ENCODE results near the gene WHRN.

The WHRN gene

GRCh38 chr9:114401344-114401743, 103.9 kb downstream of the WHRN start:
- DNase-seq (ENCODE audit: low read depth in 2 of 3, low spot score in 2 of 3): no peak

- no peak for DNase-seq (ENCODE audit: low read depth in 2 of 3, low spot score in 2 of 3)
Measured at GRCh38 chr9:114400772-114401171, 104.5 kb downstream of the WHRN start.

DNA sequence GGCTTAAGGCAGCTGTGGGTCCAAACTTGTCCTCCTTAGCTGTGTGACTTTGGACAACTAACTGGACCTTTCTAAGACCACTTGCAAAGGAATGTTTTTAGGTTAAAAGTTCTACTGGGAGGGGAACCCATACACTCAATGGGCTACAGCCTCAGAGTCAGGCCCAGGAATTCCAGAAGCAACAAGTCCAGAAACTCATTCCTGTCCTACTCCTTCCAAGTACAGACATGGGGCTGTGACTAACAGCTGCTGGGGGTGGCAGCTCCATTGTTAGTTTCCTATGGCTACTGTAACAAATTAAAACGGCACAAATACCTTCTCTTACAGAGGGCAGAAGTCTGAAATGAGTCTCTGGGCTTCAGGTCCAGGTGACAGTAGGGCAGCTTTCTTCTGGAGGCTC, 105.1 kb downstream of the WHRN start:
- no peak for DNase-seq (ENCODE audit: low read depth in 2 of 3, low spot score in 2 of 3)

GRCh38 chr9:114399381-114399780, 105.9 kb downstream of the WHRN start:
- no peak for DNase-seq (ENCODE audit: low read depth in 2 of 3, low spot score in 2 of 3)

GRCh38 chr9:114397848-114398605, 107.2 kb downstream of the WHRN start:
- peak; percentile 89 to 96 (median 91) for DNase-seq (ENCODE audit: low read depth in 2 of 3, low spot score in 2 of 3)

- no peak for DNase-seq (ENCODE audit: low read depth in 2 of 3, low spot score in 2 of 3)
Measured at GRCh38 chr9:114397219-114397847, 107.9 kb downstream of the WHRN start.

- no peak for DNase-seq (ENCODE audit: low read depth in 2 of 3, low spot score in 2 of 3)
Measured at GRCh38 chr9:114396558-114397218, 108.6 kb downstream of the WHRN start.

DNA sequence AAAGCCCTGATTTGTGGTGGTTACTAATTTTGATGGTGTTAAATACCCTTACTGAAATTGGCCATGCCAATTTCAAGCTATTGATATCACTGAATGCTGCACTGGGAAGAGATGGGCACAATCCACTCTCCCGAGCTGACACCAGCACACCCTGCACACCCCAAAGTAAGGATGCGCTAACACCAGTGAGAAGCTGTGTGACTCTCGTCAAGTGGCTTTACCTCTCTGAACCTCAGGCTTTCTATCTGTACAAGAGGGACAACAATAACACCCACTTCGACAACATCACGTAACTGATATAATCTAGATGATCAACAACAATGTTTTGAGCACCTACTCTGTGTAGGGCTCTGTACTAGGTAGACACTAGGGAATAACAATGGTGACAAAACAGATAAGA, 109.5 kb downstream of the WHRN start:
- DNase-seq (ENCODE audit: low read depth in 2 of 3, low spot score in 2 of 3): no peak

- no peak for DNase-seq (ENCODE audit: low read depth in 2 of 3, low spot score in 2 of 3)
Measured at GRCh38 chr9:114395334-114395617, 110.0 kb downstream of the WHRN start.

- no peak for DNase-seq (ENCODE audit: low read depth in 2 of 3, low spot score in 2 of 3)
Measured at GRCh38 chr9:114394523-114395333, 110.5 kb downstream of the WHRN start.

DNA sequence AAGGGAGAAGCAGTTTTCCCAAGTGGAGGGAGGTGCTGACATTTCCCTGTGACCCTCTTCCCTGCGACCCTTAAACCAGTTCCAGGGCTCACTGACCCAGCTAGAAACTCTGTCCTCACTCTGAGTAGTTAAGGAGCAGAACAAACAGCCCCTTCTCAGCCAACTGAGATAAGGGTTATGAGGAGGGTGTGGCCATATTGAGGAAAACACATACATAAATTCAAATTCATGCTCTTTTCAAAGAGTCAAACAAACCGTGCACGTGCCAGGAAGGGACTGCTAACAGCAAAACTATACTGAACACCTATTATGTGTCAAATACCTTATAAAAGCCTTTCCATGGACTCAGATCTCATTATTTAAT, 112.5 kb downstream of the WHRN start:
- no peak for DNase-seq (ENCODE audit: low read depth in 2 of 3, low spot score in 2 of 3)

- no peak for DNase-seq (ENCODE audit: low read depth in 2 of 3, low spot score in 2 of 3)
Measured at GRCh38 chr9:114390952-114391351, 114.3 kb downstream of the WHRN start.

DNA sequence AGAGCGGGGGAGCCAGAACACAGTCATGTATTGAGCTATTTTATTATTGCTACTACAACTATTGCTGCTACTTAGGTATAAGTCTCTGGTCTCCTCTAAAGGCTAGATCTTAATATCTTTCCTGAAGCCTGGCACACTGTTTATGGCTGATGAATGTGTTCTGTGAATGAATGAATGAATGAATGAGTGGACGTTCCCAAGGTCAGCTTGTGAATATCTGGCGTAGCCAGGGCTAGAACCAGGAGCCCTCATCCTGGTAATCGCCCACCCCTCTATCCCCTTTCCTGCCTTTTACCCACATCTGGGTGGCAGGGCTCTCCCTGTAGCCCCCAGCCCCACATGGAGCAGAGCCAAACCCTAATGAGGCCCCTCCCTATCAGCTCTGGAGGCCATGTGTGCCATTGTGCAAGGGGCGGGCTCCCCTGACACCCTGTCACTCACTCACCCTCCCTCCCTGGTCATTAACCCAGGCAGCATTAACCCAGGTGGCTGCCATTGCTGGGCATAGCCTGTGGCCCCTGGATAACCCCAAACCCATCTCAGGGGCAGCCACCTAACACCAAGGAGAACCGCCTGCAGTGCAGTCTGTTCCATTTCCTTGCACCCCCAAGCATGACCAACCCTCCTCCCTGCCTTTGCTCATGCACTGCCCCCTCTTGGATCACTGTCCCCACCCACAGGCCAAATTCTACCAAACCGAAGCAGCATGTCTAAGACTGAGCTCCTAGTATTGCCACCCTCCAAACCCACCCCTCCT, 115.5 kb downstream of the WHRN start:
- no peak for DNase-seq (ENCODE audit: low read depth in 2 of 3, low spot score in 2 of 3)

DNA sequence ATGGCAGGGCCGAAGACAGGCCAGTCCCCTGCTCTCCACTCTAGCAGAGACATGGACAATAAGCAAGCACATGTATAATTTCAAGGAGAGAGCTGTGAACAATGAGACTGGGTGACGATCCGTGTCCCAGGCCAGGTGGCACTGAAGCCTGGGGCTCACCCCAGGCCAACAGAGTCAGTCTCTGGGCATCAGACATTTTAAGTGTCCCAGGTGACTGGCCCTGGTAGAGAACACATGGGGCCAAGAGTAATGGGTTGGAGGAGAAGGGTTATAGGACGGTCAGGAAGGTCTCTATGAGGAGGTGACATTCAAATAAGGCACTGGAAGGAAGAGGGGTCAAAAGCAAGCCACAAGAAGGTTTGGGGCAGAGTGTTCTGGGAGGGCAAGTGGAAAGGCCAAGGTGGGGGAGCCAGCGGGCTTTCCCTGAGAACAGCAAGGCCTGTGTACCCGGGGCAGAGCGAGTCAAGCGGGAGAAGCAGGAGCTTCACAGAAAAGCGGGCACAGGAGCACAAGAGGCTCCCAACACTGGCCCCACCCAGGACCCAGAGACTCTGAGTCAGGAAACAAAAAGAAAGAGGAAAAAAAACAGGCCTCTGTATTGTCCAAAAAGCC, 116.4 kb downstream of the WHRN start:
- DNase-seq (ENCODE audit: low read depth in 2 of 3, low spot score in 2 of 3): no peak

- no peak for DNase-seq (ENCODE audit: low read depth in 2 of 3, low spot score in 2 of 3)
Measured at GRCh38 chr9:114388357-114388682, 117.0 kb downstream of the WHRN start.

DNA sequence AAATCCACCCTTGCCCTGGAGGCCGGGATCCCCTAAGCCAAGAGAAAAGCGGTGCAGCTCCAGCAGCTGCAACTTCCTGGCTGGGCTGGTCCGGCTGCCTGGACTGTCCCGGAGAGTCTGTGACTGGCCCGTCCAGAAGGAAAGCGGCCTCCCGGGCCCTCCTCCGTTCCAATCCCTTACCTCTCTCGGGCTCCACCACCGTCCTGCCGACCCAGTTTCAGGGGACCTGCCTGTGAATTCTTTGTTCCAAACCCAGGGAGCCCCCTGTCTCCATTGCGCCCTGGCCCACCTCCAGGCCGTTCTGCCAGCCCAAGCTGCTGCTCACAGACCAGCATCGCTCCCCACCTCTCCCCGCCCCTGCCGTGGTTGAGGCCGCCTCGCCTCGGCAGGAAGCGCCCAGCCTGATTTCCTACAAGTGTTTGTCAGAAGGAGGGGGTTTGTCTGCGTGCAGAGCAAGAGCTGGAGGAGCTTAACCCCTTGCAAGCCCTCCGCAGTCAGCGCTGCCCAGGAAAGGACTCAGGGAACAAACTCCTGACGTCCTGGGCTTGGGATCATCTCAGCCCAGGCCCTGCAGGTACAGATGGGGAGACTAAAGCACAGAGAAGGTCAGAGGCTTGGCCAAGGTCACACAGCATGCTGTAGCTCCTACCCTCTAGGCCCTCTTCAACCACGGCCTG, 117.5 kb downstream of the WHRN start, which contains the start of gene AKNA:
TSS of gene AKNA (minus strand) at position 303 of the 677 bp plus-strand sequence. CDS start 6,649 bp downstream, outside the sequence.
- DNase-seq (ENCODE audit: low read depth in 2 of 3, low spot score in 2 of 3): peak in 2 of 3 experiments; percentile 61 to 63

GRCh38 chr9:114386886-114387679, 118.2 kb downstream of the WHRN start:
- no peak for DNase-seq (ENCODE audit: low read depth in 2 of 3, low spot score in 2 of 3)

DNA sequence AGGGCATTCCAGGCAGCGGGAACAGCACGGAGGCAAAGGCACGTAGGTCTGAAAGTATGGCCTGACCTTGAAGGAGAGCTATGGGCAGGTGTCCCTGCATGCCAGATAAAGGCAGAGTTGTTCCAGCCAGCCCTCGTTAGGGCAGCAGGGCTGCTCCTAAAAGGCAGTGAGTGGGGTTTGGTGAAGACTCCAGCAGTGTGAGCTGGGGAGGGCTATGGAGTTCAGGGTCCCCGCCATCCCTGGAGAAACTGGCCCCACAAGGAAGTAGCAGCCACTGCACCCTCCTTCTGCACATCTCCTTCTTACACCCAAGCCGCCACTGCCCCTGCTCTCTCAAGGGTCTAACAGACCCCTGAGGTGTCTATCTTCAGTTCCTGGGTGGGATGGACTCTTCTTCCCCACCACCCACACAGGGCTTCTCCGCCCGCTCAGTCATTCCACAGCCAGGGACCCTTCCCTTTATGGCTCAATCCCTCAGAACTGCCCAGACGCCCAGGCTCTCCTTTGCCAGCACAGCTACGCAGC, 118.8 kb downstream of the WHRN start:
- no peak for DNase-seq (ENCODE audit: low read depth in 2 of 3, low spot score in 2 of 3)

Measured in activated CD8-positive, alpha-beta memory T cell treated with anti-CD3 and anti-CD28 coated beads for 48 hours (primary cell).